RWPE2 (cell line): ENCODE results near the gene KIRREL3.
A peak's percentile ranks its signal among the peaks of the same experiment; 100 is the strongest.

Experiments used
- ATAC-seq: fragments of 200-7000 bp; cut with Tn5 transposase; 3 replicates; pipeline ENCODE4 v1.9.1; 2021; ENCODE audit warnings: low read depth
- DNase-seq: peaks from one replicate; pipeline ENCODE4 v3.0.0-alpha.2; 2020; ENCODE audit warnings: low spot score
- H3K27ac ChIP-seq: fragments of 450-650 bp; 2 replicates; pipeline ENCODE4 v1.5.1; 2017; ENCODE audit warnings: mild to moderate bottlenecking; ENCODE audit not compliant: poor library complexity, severe bottlenecking
- H3K27me3 ChIP-seq: fragments of 250-450 bp; sonication (Bioruptor Pico); 2 replicates; pipeline ENCODE4 v1.5.1; 2021; ENCODE audit warnings: mild to moderate bottlenecking, moderate library complexity; ENCODE audit not compliant: insufficient read depth, poor library complexity, severe bottlenecking
- H3K36me3 ChIP-seq: fragments of 250-450 bp; sonication (Bioruptor Pico); 2 replicates; pipeline ENCODE4 v1.5.1; 2020; ENCODE audit warnings: low read depth, mild to moderate bottlenecking, moderate library complexity
- H3K4me1 ChIP-seq: fragments of 250-450 bp; sonication (Bioruptor Pico); 2 replicates; pipeline ENCODE4 v1.5.1; 2021; ENCODE audit warnings: mild to moderate bottlenecking, moderate library complexity; ENCODE audit not compliant: insufficient read depth, poor library complexity, severe bottlenecking
- H3K4me3 ChIP-seq: fragments of 250-450 bp; sonication (Bioruptor Pico); 2 replicates; pipeline ENCODE4 v1.5.1; 2021; ENCODE audit warnings: mild to moderate bottlenecking, moderate library complexity; ENCODE audit not compliant: severe bottlenecking
- H3K9me3 ChIP-seq: fragments of 250-450 bp; sonication (Bioruptor Pico); 2 replicates; pipeline ENCODE4 v1.5.1; 2021; ENCODE audit warnings: mild to moderate bottlenecking, moderate library complexity; ENCODE audit not compliant: severe bottlenecking
- CTCF ChIP-seq: fragments of 450-650 bp; IDR thresholded peaks from one replicate; pipeline ENCODE4 v1.5.1; 2017; ENCODE audit warnings: mild to moderate bottlenecking, moderate library complexity; ENCODE audit not compliant: poor library complexity, severe bottlenecking

Gene KIRREL3

DNA sequence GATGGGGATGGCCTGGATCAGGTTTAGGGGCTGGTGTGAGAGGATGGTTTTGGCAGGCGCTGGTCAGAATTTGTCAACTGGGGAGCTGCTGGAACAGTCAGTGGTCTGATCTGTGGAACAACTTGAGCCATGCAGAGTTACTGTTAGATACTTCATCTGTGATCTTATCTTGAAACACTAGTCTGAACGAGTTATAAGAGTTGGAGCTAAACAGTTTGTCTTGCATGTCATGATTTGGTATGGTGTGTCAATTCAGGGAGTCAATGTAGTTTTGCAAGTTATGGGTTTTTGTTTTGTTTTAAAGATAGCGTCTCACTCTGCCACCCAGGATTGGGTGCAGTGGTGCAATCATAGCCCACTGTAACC is 591.0 kb downstream of the KIRREL3 start:
- Histone ChIP-seq H3K4me1 (peaks cover 18% of the 10 kb centered on the region), H3K27me3 (no peaks in the 10 kb centered on the region), H3K27ac (no peak overlapping the region), H3K36me3 (peaks cover 58% of the 10 kb centered on the region), H3K9me3 (no peaks in the 10 kb centered on the region), H3K4me3 (no peak overlapping the region)
- DNase-seq (no peak), ATAC-seq (no peak)
- no peak for TF ChIP-seq CTCF

GRCh38 chr11:126408901-126409619 is 591.5 kb downstream of the KIRREL3 start:
- Histone ChIP-seq H3K4me1 (peaks cover 23% of the 10 kb centered on the region), H3K27me3 (no peaks in the 10 kb centered on the region), H3K36me3 (peaks cover 56% of the 10 kb centered on the region), H3K9me3 (no peaks in the 10 kb centered on the region), H3K4me3 (no peak overlapping the region), H3K27ac (no peak overlapping the region)
- no peak for TF ChIP-seq CTCF
- ATAC-seq (no peak), DNase-seq (no peak)

DNA sequence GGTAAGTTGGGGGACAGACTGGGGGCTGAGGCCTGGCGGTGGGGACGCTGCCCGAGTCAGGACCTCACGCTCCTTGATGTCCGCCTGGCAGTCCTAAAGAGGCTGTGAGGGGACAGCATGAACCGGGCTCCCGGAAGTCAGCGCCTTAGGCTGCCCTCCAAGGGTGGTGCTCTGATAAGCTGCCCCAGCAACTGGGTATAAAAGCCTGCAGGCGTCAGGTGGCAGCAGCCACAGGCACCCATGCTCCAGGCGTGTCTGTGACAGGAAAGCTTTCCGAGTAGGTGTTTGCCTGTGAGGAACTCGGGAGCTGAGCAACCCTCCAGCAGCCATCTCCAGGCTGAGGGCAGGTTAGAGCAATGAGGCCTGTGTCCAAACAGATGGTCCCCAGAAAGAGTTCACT is 592.1 kb downstream of the KIRREL3 start:
- Histone ChIP-seq H3K27me3 (no peaks in the 10 kb centered on the region), H3K4me3 (no peak overlapping the region), H3K4me1 (peaks cover 29% of the 10 kb centered on the region), H3K27ac (no peak overlapping the region), H3K36me3 (peaks cover 50% of the 10 kb centered on the region), H3K9me3 (no peaks in the 10 kb centered on the region)
- TF ChIP-seq CTCF, result no peak
- DNase-seq, result no peak
- ATAC-seq, result no peak

- Histone ChIP-seq H3K27me3 (no peaks in the 10 kb centered on the region), H3K27ac (no peak overlapping the region), H3K9me3 (no peaks in the 10 kb centered on the region), H3K4me1 (peaks cover 36% of the 10 kb centered on the region), H3K4me3 (no peak overlapping the region), H3K36me3 (peaks cover 43% of the 10 kb centered on the region)
- no peak for ATAC-seq
- no peak for DNase-seq
- TF ChIP-seq CTCF, result no peak
Observed at GRCh38 chr11:126407682-126408288, 592.8 kb downstream of the KIRREL3 start.

GRCh38 chr11:126407101-126407521 is 593.5 kb downstream of the KIRREL3 start:
- no peak for TF ChIP-seq CTCF
- peaks cover 40% of the 10 kb centered on the region for H3K4me1 ChIP-seq
- H3K27me3 ChIP-seq, result no peaks in the 10 kb centered on the region
- H3K9me3 ChIP-seq, result no peaks in the 10 kb centered on the region
- H3K4me3 ChIP-seq, result no peak overlapping the region
- DNase-seq (no peak), ATAC-seq (no peak)
- peak overlapping the region; percentile 77 for H3K27ac ChIP-seq
- H3K36me3 ChIP-seq, result peaks cover 41% of the 10 kb centered on the region
